Liver (tissue), 9 donors: ENCODE data around the gene LARGE2. TPM values are rescaled to one million over a fixed set of nuclear protein-coding genes. Genes with fewer than 3 reads are reported as not detected.

Source experiments
- DNase-seq: peaks from one replicate; pipeline ENCODE4 v3.0.0-alpha.2; 2017; ENCODE audit warnings: low spot score
- H3K27ac ChIP-seq, 2 donors: one replicate each; pipeline ENCODE4 v1.7.0; 2013; ENCODE audit warnings: inconsistent platforms in 2 of 2, low read length in 2 of 2, control low read depth in 1 of 2, low read depth in 1 of 2, mild to moderate bottlenecking in 1 of 2
- H3K27me3 ChIP-seq, 4 donors: one replicate each; pipeline versions ENCODE4 v1.6.1 to v1.7.0; 2013; ENCODE audit warnings: low read length in 3 of 4, inconsistent platforms in 1 of 4, mild to moderate bottlenecking in 1 of 4, moderate library complexity in 1 of 4; ENCODE audit not compliant: control insufficient read depth in 4 of 4, insufficient read depth in 4 of 4
- H3K36me3 ChIP-seq, 4 donors: one replicate each; pipeline versions ENCODE4 v1.6.1 to v1.7.0; 2013; ENCODE audit warnings: low read length in 3 of 4, mild to moderate bottlenecking in 3 of 4, low read depth in 1 of 4, moderate library complexity in 1 of 4; ENCODE audit not compliant: control insufficient read depth in 4 of 4, insufficient read depth in 3 of 4
- H3K4me1 ChIP-seq, 4 donors: one replicate each; pipeline versions ENCODE4 v1.6.1 to v1.7.0; 2013; ENCODE audit warnings: low read length in 3 of 4, mild to moderate bottlenecking in 3 of 4, moderate library complexity in 1 of 4; ENCODE audit not compliant: control insufficient read depth in 4 of 4, insufficient read depth in 4 of 4
- H3K4me3 ChIP-seq, 3 donors: one replicate each; pipeline versions ENCODE4 v1.6.1 to v1.7.0; 2013; ENCODE audit warnings: low read length in 3 of 3, control low read depth in 1 of 3, low read depth in 1 of 3, mild to moderate bottlenecking in 1 of 3
- H3K9ac ChIP-seq, 2 donors: one replicate each; pipeline ENCODE4 v1.7.0; 2013; ENCODE audit warnings: low read length in 2 of 2, mild to moderate bottlenecking in 2 of 2, moderate library complexity in 2 of 2, control low read depth in 1 of 2, low read depth in 1 of 2
- H3K9me3 ChIP-seq, 4 donors: one replicate each; pipeline versions ENCODE4 v1.6.1 to v1.7.0; 2013; ENCODE audit warnings: low read length in 3 of 4; ENCODE audit not compliant: control insufficient read depth in 4 of 4
- EGR1 ChIP-seq, 2 donors: IDR thresholded peaks; 2 replicates each; pipeline ENCODE4 v1.6.1; 2016 to 2018; ENCODE audit warnings: antibody characterized with exemption in 2 of 2, low read depth in 2 of 2
- FOXA2 ChIP-seq: IDR thresholded peaks from 2 replicates; pipeline ENCODE4 v1.6.1; 2016; ENCODE audit warnings: antibody characterized with exemption
- GABPA ChIP-seq, 2 donors: IDR thresholded peaks in 1 of 2; conservative IDR thresholded peaks in 1 of 2; 2 replicates each; pipeline ENCODE4 v1.6.1; 2016; ENCODE audit warnings: antibody characterized with exemption in 2 of 2, mild to moderate bottlenecking in 1 of 2, moderate library complexity in 1 of 2
- HNF4A ChIP-seq, 2 donors: conservative IDR thresholded peaks; 2 replicates each; pipeline ENCODE4 v1.6.1; 2016; ENCODE audit warnings: antibody characterized with exemption in 2 of 2, mild to moderate bottlenecking in 2 of 2
- HNF4G ChIP-seq: IDR thresholded peaks from 2 replicates; pipeline ENCODE4 v1.6.1; 2016; ENCODE audit warnings: antibody characterized with exemption
- JUND ChIP-seq, 2 donors: IDR thresholded peaks; 2 replicates each; pipeline ENCODE4 v1.6.1; 2016; ENCODE audit warnings: antibody characterized with exemption in 2 of 2
- NR2F2 ChIP-seq: IDR thresholded peaks from 2 replicates; pipeline ENCODE4 v1.6.1; 2016; ENCODE audit warnings: antibody characterized with exemption
- RAD21 ChIP-seq, 2 donors: IDR thresholded peaks; 2 replicates each; pipeline ENCODE4 v1.6.1; 2016; ENCODE audit warnings: antibody characterized with exemption in 2 of 2, mild to moderate bottlenecking in 2 of 2
- RXRA ChIP-seq, 2 donors: IDR thresholded peaks; 2 replicates each; pipeline ENCODE4 v1.6.1; 2017 to 2018; ENCODE audit warnings: antibody characterized with exemption in 2 of 2, mild to moderate bottlenecking in 1 of 2
- SP1 ChIP-seq: IDR thresholded peaks from 2 replicates; pipeline ENCODE4 v1.6.1; 2018; ENCODE audit warnings: antibody characterized with exemption, mild to moderate bottlenecking
- TAF1 ChIP-seq: conservative IDR thresholded peaks from 2 replicates; pipeline ENCODE4 v1.6.1; 2016; ENCODE audit warnings: antibody characterized with exemption, mild to moderate bottlenecking
- YY1 ChIP-seq: IDR thresholded peaks from 2 replicates; pipeline ENCODE4 v1.6.1; 2016; ENCODE audit warnings: antibody characterized with exemption, mild to moderate bottlenecking
- WGBS: extraction: QIAGEN DNeasy Blood & Tissue Kit; methylation state at CpG from one replicate; pipeline ENCODE4 v1.1.7; 2013; 5-methylcytosine and 5-hydroxymethylcytosine counted together
- polyA plus RNA-seq, 2 donors: library from polyadenylated mRNA; stranded (reverse) in 1 of 2; unstranded in 1 of 2; fragments of 200-250 nt in 1 of 2; fragments of >200 nt in 1 of 2; fragmentation: Nextera tagmentation in 1 of 2; extraction: Ambion mirVana in 1 of 2; gene quantifications; one replicate each; pipeline versions ENCODE4 v1.2.1 to v1.2.3, GENCODE V29; 2013 to 2015
- total RNA-seq, 2 donors: library from RNA; depleted of rRNA; stranded (reverse); fragments of >200 nt; gene quantifications; one replicate each; pipeline ENCODE4 v1.2.3, GENCODE V29; 2014
- TF ChIP-seq, protein P1 (sequence below): IDR thresholded peaks from 2 replicates; pipeline ENCODE4 v1.6.1; 2016; ENCODE audit warnings: antibody characterized with exemption, mild to moderate bottlenecking
- TF ChIP-seq, protein P2 (sequence below): IDR thresholded peaks from 2 replicates; pipeline ENCODE4 v1.6.1; 2016; ENCODE audit warnings: antibody characterized with exemption
- TF ChIP-seq, protein P3 (sequence below): fragments of 150-350 bp; IDR thresholded peaks from 2 replicates; pipeline ENCODE4 v1.5.1; 2017; ENCODE audit warnings: improper control_type of control experiment, low read depth, low read length; ENCODE audit not compliant: missing input control
- TF ChIP-seq, protein P4 (sequence below): IDR thresholded peaks from 2 replicates; pipeline ENCODE4 v1.6.1; 2016; ENCODE audit warnings: antibody characterized with exemption
- donor health status: healthy.
- donor health status: healthy.
- donor health status: healthy.
- donor health status: healthy.
- donor health status: healthy.

Gene LARGE2
- total and polyA plus RNA-seq, 4 donors, result 1.3 to 1.9 (median 1.5) TPM

DNA sequence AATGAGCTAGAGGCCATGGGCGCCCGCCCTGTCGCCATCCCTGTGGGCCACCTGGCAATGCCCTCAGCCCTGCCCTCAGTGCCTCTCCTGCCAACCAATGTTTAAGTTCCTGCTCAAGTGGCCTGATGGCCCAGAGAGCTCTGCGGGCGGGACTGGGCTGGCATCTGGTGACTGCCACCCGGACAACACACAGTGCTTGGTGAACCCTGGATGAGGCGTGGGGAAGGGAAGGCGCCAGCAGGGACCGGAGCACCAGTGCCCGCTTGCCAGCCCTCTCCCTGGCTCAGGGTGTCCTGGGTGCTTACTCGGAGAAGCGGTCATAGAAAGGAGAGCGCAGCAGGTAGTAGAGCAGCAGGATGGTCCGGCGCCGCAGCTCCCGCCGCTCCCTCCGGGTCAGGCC lies 8.9 kb upstream of the LARGE2 start:
- Histone ChIP-seq H3K4me3 (peak overlapping the region in 2 of 3 donors; percentile 9 to 20), H3K27ac (peak overlapping the region; percentile 77 to 80), H3K36me3 (peaks cover 16 to 32% (median 18%) of the 10 kb centered on the region in 4 donors), H3K27me3 (no peaks in the 10 kb centered on the region), H3K9me3 (no peaks in the 10 kb centered on the region), H3K9ac (no peak overlapping the region), H3K4me1 (peaks cover 12 to 59% (median 46%) of the 10 kb centered on the region in 4 donors)
- 52% methylated on average over 19 of the region's 19 CpGs for WGBS
- no peak for DNase-seq
- no peak for TF ChIP-seq NR2F2
- TF ChIP-seq GABPA (IDR thresholded peaks at IDR 0.05 in 1 of 2, conservative IDR thresholded peaks at IDR 0.05 in 1 of 2), result peak in 1 of 2 donors; percentile 61
- no peak for TF ChIP-seq EGR1 (IDR thresholded peaks at IDR 0.05; ENCODE audit: low read depth in 2 of 2)
- peak; percentile 74 for TF ChIP-seq YY1
- TF ChIP-seq, protein P1, sequence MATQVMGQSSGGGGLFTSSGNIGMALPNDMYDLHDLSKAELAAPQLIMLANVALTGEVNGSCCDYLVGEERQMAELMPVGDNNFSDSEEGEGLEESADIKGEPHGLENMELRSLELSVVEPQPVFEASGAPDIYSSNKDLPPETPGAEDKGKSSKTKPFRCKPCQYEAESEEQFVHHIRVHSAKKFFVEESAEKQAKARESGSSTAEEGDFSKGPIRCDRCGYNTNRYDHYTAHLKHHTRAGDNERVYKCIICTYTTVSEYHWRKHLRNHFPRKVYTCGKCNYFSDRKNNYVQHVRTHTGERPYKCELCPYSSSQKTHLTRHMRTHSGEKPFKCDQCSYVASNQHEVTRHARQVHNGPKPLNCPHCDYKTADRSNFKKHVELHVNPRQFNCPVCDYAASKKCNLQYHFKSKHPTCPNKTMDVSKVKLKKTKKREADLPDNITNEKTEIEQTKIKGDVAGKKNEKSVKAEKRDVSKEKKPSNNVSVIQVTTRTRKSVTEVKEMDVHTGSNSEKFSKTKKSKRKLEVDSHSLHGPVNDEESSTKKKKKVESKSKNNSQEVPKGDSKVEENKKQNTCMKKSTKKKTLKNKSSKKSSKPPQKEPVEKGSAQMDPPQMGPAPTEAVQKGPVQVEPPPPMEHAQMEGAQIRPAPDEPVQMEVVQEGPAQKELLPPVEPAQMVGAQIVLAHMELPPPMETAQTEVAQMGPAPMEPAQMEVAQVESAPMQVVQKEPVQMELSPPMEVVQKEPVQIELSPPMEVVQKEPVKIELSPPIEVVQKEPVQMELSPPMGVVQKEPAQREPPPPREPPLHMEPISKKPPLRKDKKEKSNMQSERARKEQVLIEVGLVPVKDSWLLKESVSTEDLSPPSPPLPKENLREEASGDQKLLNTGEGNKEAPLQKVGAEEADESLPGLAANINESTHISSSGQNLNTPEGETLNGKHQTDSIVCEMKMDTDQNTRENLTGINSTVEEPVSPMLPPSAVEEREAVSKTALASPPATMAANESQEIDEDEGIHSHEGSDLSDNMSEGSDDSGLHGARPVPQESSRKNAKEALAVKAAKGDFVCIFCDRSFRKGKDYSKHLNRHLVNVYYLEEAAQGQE, result peak; percentile 70
- TF ChIP-seq RXRA (IDR thresholded peaks at IDR 0.05), result peak; percentile 57 to 68
- peak in 1 of 2 donors; percentile 48 for TF ChIP-seq HNF4A (conservative IDR thresholded peaks at IDR 0.05)

DNA sequence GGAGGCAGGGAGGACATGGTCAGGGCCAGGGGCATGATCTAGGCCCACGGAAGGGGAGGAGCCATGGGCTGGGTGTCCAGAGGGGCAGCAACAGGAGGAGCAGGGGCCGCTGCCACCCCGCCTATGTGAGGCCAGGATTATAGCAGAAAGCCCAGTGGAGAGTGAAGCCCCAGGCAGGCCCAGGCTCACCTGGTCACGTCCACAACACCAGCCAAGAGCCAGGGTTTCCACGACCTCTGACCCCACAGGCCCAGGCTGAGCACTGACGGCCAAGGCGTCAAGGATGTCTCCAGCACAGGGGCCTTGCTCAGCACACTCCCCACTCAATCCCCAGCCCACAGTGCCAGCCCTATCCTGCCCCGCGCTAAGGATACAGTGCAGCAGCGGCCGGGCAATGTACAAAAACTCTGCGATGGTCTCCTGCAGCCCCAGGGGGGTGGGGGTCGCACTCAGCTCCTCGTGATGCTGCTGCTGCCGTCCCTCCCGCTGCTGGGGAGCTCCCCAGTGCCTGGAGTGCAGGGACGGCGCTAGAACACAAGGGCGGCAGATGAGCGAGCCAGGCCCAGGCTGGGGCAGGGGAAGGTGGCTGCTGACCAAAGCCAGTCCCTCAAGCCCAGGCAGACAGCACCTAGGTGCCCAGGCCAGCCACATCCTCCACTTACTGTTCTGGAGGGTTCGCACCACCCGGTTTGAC lies 8.4 kb upstream of the LARGE2 start:
- DNase-seq, result no peak
- Histone ChIP-seq H3K9ac (no peak overlapping the region), H3K27ac (peak overlapping the region; percentile 77 to 80), H3K4me3 (peak overlapping the region in 2 of 3 donors; percentile 9 to 20), H3K9me3 (no peaks in the 10 kb centered on the region), H3K4me1 (peaks cover 12 to 59% (median 47%) of the 10 kb centered on the region in 4 donors), H3K36me3 (peaks cover 16 to 32% (median 18%) of the 10 kb centered on the region in 4 donors), H3K27me3 (no peaks in the 10 kb centered on the region)
- 74% methylated on average over 22 of the region's 22 CpGs for WGBS
- TF ChIP-seq RXRA (IDR thresholded peaks at IDR 0.05) (no peak), HNF4G (no peak), JUND (IDR thresholded peaks at IDR 0.05) (no peak), YY1 (no peak), RAD21 (IDR thresholded peaks at IDR 0.05) (no peak), GABPA (IDR thresholded peaks at IDR 0.05 in 1 of 2, conservative IDR thresholded peaks at IDR 0.05 in 1 of 2) (no peak), HNF4A (conservative IDR thresholded peaks at IDR 0.05) (no peak), EGR1 (IDR thresholded peaks at IDR 0.05; ENCODE audit: low read depth in 2 of 2) (no peak), NR2F2 (no peak)
- TF ChIP-seq, protein P2, sequence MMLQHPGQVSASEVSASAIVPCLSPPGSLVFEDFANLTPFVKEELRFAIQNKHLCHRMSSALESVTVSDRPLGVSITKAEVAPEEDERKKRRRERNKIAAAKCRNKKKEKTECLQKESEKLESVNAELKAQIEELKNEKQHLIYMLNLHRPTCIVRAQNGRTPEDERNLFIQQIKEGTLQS, result no peak

DNA sequence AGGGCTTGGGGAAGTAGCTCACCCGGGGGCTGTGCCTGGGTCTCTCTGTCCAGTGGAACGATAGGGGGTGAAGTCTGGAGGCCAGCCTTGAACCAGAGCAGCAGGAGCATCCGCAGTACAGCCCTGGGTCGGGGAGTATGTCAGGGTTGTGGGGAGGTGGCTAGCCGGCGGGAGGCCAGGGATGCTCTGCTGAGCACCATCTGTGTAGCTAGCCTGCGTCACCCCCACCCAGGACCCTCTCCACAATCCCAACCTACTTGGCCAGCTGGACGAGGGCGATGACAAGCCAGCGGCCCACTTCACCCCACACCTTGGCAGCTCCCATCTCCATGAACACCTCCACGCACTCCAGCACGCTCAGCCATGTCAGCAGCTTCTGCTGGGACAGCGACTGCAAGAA lies 7.0 kb upstream of the LARGE2 start:
- 90% methylated on average over 13 of the region's 13 CpGs for WGBS
- Histone ChIP-seq H3K27ac (no peak overlapping the region), H3K27me3 (no peaks in the 10 kb centered on the region), H3K4me1 (peaks cover 12 to 59% (median 48%) of the 10 kb centered on the region in 4 donors), H3K4me3 (no peak overlapping the region), H3K9me3 (no peaks in the 10 kb centered on the region), H3K9ac (no peak overlapping the region), H3K36me3 (peaks cover 10 to 25% (median 13%) of the 10 kb centered on the region in 4 donors)
- TF ChIP-seq EGR1 (IDR thresholded peaks at IDR 0.05; ENCODE audit: low read depth in 2 of 2) (no peak), RXRA (IDR thresholded peaks at IDR 0.05) (no peak), TAF1 (no peak), JUND (IDR thresholded peaks at IDR 0.05) (no peak), FOXA2 (no peak), SP1 (no peak), HNF4G (no peak)
- TF ChIP-seq, protein P3, sequence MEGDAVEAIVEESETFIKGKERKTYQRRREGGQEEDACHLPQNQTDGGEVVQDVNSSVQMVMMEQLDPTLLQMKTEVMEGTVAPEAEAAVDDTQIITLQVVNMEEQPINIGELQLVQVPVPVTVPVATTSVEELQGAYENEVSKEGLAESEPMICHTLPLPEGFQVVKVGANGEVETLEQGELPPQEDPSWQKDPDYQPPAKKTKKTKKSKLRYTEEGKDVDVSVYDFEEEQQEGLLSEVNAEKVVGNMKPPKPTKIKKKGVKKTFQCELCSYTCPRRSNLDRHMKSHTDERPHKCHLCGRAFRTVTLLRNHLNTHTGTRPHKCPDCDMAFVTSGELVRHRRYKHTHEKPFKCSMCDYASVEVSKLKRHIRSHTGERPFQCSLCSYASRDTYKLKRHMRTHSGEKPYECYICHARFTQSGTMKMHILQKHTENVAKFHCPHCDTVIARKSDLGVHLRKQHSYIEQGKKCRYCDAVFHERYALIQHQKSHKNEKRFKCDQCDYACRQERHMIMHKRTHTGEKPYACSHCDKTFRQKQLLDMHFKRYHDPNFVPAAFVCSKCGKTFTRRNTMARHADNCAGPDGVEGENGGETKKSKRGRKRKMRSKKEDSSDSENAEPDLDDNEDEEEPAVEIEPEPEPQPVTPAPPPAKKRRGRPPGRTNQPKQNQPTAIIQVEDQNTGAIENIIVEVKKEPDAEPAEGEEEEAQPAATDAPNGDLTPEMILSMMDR, result no peak
- TF ChIP-seq, protein P4, sequence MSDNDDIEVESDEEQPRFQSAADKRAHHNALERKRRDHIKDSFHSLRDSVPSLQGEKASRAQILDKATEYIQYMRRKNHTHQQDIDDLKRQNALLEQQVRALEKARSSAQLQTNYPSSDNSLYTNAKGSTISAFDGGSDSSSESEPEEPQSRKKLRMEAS, result no peak
- DNase-seq, result no peak
